ENCODE measurements around the gene RPS21. TPM values are rescaled to one million over a fixed set of nuclear protein-coding genes. Genes with fewer than 3 reads are reported as not detected.

The RPS21 gene
- total and polyA plus RNA-seq, 2 experiments from 2014 or later = 639 to 1,039 TPM

GRCh38 chr20:62420846-62421715 lies 34.2 kb downstream of the RPS21 start:
- Histone ChIP-seq H3K9me2 (ENCODE audit: insufficient read depth) (no peaks in the 10 kb centered on the region), H3K36me3 (ENCODE audit: low read depth) (no peaks in the 10 kb centered on the region), H3K9ac (no peak overlapping the region), H3K4me3 (no peak overlapping the region), H3K9me3 (ENCODE audit: low read depth) (no peaks in the 10 kb centered on the region), H4K20me1 (ENCODE audit: insufficient read depth) (no peaks in the 10 kb centered on the region), H3K79me2 (ENCODE audit: insufficient read depth) (no peaks in the 10 kb centered on the region), H3F3A (ENCODE audit: insufficient read depth) (no peaks in the 10 kb centered on the region), H3K27ac (no peak overlapping the region), H3K27me3 (replicated peaks; ENCODE audit: insufficient read depth) (no peaks in the 10 kb centered on the region; the same call in 1 of the 2 replicates), H2AFZ (no peak overlapping the region), H3K4me1 (ENCODE audit: insufficient read depth) (no peaks in the 10 kb centered on the region), H3K4me2 (ENCODE audit: unreplicated experiment) (no peak overlapping the region)
- in situ Hi-C loops (cut with MboI) = no loop called here
- 55 to 63% methylated on average over 24 of the region's 24 CpGs for WGBS, 2 experiments (ENCODE audit: low coverage in 1 of 2, low lambda C conversion rate in 2 of 2, missing lambda C conversion rate in 2 of 2)
- DNase-seq = no peak
- TF ChIP-seq EZH2phosphoT487 (IDR thresholded peaks at IDR 0.05; ENCODE audit: insufficient read depth, low read depth) (no peak), EZH2 (IDR thresholded peaks at IDR 0.05; ENCODE audit: insufficient read depth, poor library complexity, severe bottlenecking) (no peak)

DNA sequence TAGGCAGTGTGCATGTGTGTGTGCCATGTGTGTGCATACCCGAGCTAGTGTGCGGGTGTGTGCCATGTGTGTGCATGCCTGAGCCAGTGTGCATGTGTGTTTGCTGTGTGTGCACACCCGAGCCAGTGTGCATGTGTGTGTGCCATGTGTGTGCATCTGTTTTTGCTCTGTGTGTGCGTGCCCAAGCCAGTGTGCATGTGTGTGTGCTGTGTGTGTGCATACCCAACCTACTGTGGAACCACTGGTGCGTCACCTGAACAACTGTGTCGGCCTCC lies 34.8 kb downstream of the RPS21 start:
- Histone ChIP-seq H2AFZ (no peak overlapping the region), H3K9me3 (ENCODE audit: low read depth) (no peaks in the 10 kb centered on the region)
- WGBS, 2 experiments (ENCODE audit: low coverage in 1 of 2, low lambda C conversion rate in 2 of 2, missing lambda C conversion rate in 2 of 2) = 55 to 62% methylated on average over 6 of the region's 6 CpGs

DNA sequence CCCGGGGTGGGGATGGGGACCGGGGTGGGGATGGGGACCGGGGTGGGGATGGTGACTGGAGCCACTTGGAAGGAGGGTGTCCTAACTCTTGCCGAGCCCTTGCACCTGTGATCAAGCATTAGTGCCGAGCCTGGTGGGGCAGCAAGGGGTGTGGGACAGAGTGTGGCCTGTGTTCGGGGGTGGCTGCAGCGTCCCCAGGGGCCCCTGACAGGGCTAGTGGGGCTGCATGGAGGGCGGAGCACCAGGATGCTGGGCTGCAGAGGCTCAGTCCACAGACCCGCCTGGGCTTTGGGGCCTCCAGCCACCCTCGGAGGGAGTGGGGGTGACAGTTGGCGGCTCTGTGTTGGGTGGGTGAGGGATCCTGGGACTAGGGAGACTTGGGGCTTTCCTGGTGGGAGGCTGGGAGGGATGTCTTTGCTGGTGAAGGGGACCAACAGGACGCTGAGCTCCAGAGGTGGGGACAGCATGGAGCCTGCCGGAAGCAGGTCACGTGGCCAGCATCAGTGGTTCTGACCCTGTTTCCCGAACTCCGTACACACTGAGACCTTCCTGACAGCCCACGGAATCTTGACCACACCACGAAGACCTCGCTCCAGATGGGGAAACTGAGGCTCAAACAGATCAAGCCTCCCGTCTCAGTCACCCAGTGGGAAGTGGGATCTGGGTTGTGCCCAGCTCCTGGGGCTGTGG lies 35.9 kb downstream of the RPS21 start:
- H3K27ac ChIP-seq = no peak overlapping the region
- no peaks in the 10 kb centered on the region for H3F3A ChIP-seq (ENCODE audit: insufficient read depth)
- in situ Hi-C loops (cut with MboI) = no loop called here
- H4K20me1 ChIP-seq (ENCODE audit: insufficient read depth) = no peaks in the 10 kb centered on the region
- no peaks in the 10 kb centered on the region; the same call in 1 of the 2 replicates for H3K27me3 ChIP-seq (replicated peaks; ENCODE audit: insufficient read depth)
- H3K9me3 ChIP-seq (ENCODE audit: low read depth) = no peaks in the 10 kb centered on the region
- no peaks in the 10 kb centered on the region for H3K4me1 ChIP-seq (ENCODE audit: insufficient read depth)
- H3K9me2 ChIP-seq (ENCODE audit: insufficient read depth) = no peaks in the 10 kb centered on the region
- H2AFZ ChIP-seq = no peak overlapping the region
- no peak for TF ChIP-seq EZH2 (IDR thresholded peaks at IDR 0.05; ENCODE audit: insufficient read depth, poor library complexity, severe bottlenecking)
- no peak for TF ChIP-seq EZH2phosphoT487 (IDR thresholded peaks at IDR 0.05; ENCODE audit: insufficient read depth, low read depth)
- DNase-seq = no peak
- H3K4me2 ChIP-seq (ENCODE audit: unreplicated experiment) = no peak overlapping the region
- WGBS, 2 experiments (ENCODE audit: low coverage in 1 of 2, low lambda C conversion rate in 2 of 2, missing lambda C conversion rate in 2 of 2) = 48 to 54% methylated on average over 17 to 20 of the region's 20 CpGs
- H3K9ac ChIP-seq = no peak overlapping the region
- no peaks in the 10 kb centered on the region for H3K79me2 ChIP-seq (ENCODE audit: insufficient read depth)
- H3K4me3 ChIP-seq = no peak overlapping the region
- no peaks in the 10 kb centered on the region for H3K36me3 ChIP-seq (ENCODE audit: low read depth)

More for the DNA sequence above, 34.8 kb downstream of the RPS21 start:
- in situ Hi-C loops (cut with MboI) = no loop called here
- no peaks in the 10 kb centered on the region for H3K79me2 ChIP-seq (ENCODE audit: insufficient read depth)
- H3K27me3 ChIP-seq (replicated peaks; ENCODE audit: insufficient read depth) = no peaks in the 10 kb centered on the region; the same call in 1 of the 2 replicates
- no peak for TF ChIP-seq EZH2 (IDR thresholded peaks at IDR 0.05; ENCODE audit: insufficient read depth, poor library complexity, severe bottlenecking)
- H3K4me1 ChIP-seq (ENCODE audit: insufficient read depth) = no peaks in the 10 kb centered on the region
- DNase-seq = no peak
- H3K27ac ChIP-seq = no peak overlapping the region
- H3K9me2 ChIP-seq (ENCODE audit: insufficient read depth) = no peaks in the 10 kb centered on the region
- no peak overlapping the region for H3K4me3 ChIP-seq
- no peaks in the 10 kb centered on the region for H4K20me1 ChIP-seq (ENCODE audit: insufficient read depth)
- no peaks in the 10 kb centered on the region for H3K36me3 ChIP-seq (ENCODE audit: low read depth)
- H3K9ac ChIP-seq = no peak overlapping the region
- H3K4me2 ChIP-seq (ENCODE audit: unreplicated experiment) = no peak overlapping the region
- H3F3A ChIP-seq (ENCODE audit: insufficient read depth) = no peaks in the 10 kb centered on the region

- no peaks in the 10 kb centered on the region; the same call in 1 of the 2 replicates for H3K27me3 ChIP-seq (replicated peaks; ENCODE audit: insufficient read depth)
- no peak overlapping the region for H3K27ac ChIP-seq
- no peak overlapping the region for H2AFZ ChIP-seq
- no peaks in the 10 kb centered on the region for H3F3A ChIP-seq (ENCODE audit: insufficient read depth)
- in situ Hi-C loops (cut with MboI) = no loop called here
- no peak overlapping the region for H3K4me2 ChIP-seq (ENCODE audit: unreplicated experiment)
- H3K9ac ChIP-seq = no peak overlapping the region
- H3K4me3 ChIP-seq = no peak overlapping the region
- H3K79me2 ChIP-seq (ENCODE audit: insufficient read depth) = no peaks in the 10 kb centered on the region
- H3K4me1 ChIP-seq (ENCODE audit: insufficient read depth) = no peaks in the 10 kb centered on the region
- H3K9me3 ChIP-seq (ENCODE audit: low read depth) = no peaks in the 10 kb centered on the region
- DNase-seq = no peak
- H3K9me2 ChIP-seq (ENCODE audit: insufficient read depth) = no peaks in the 10 kb centered on the region
- 3% methylated on average over 8 to 10 of the region's 10 CpGs for WGBS, 2 experiments (ENCODE audit: low coverage in 1 of 2, low lambda C conversion rate in 2 of 2, missing lambda C conversion rate in 2 of 2)
- no peaks in the 10 kb centered on the region for H3K36me3 ChIP-seq (ENCODE audit: low read depth)
- H4K20me1 ChIP-seq (ENCODE audit: insufficient read depth) = no peaks in the 10 kb centered on the region
- TF ChIP-seq EZH2phosphoT487 (IDR thresholded peaks at IDR 0.05; ENCODE audit: insufficient read depth, low read depth) (no peak), EZH2 (IDR thresholded peaks at IDR 0.05; ENCODE audit: insufficient read depth, poor library complexity, severe bottlenecking) (no peak)
Observed at GRCh38 chr20:62423326-62423706, 36.4 kb downstream of the RPS21 start.

Measured in GM23248 (cell line).